H1 (cell line): ENCODE measurements around the gene MYBPHL. TPM values are rescaled to one million over a fixed set of nuclear protein-coding genes. Genes with fewer than 3 reads are reported as not detected.
A peak's percentile ranks its signal among the peaks of the same experiment; 100 is the strongest.

Experiments used
- CTCF ChIA-PET: fragments of 300-600 bp; sonication (Branson Sonifier 250); formaldehyde crosslinking; loops from one replicate; lab custom pipeline; 2021; ENCODE audit not compliant: partially characterized antibody; lab: Charles Lee
- POLR2A ChIA-PET: fragments of 300-600 bp; sonication (Branson Sonifier 250); formaldehyde crosslinking; loops from one replicate; lab custom pipeline; 2021; ENCODE audit warnings: inconsistent platforms; ENCODE audit not compliant: partially characterized antibody; lab: Charles Lee
- DNase-seq, 2 experiments: peaks; one replicate each; pipeline versions ENCODE4 v3.0.0 to v3.0.0-alpha.2; 2010 to 2022; ENCODE audit warnings: low spot score in 2 of 2, low read depth in 1 of 2, mixed read lengths in 1 of 2
- FAIRE-seq: peaks from 2 replicates; lab custom pipeline; 2011; peaks lifted over from hg19 to GRCh38; lab: Jason Lieb, UNC
- H2AFZ ChIP-seq: 2 replicates; pipeline ENCODE4 v1.8.1; 2012; ENCODE audit warnings: low read length, inconsistent platforms
- H2AK5ac ChIP-seq: 2 replicates; pipeline ENCODE4 v1.6.1; 2013; ENCODE audit warnings: low read depth, low read length
- H2BK120ac ChIP-seq: replicated peaks from 2 replicates; pipeline ENCODE3; 2013; ENCODE audit warnings: low read depth, low read length, inconsistent platforms
- H2BK12ac ChIP-seq: 2 replicates; pipeline ENCODE4 v1.6.1; 2013; ENCODE audit warnings: low read depth, low read length
- H2BK15ac ChIP-seq: 2 replicates; pipeline ENCODE4 v1.6.1; 2013; ENCODE audit warnings: low read length
- H2BK20ac ChIP-seq: 2 replicates; pipeline ENCODE4 v1.6.1; 2013; ENCODE audit warnings: low read length
- H2BK5ac ChIP-seq: 2 replicates; pipeline ENCODE4 v1.6.1; 2013; ENCODE audit warnings: low read depth, low read length
- H3K14ac ChIP-seq: 2 replicates; pipeline ENCODE4 v1.6.1; 2013; ENCODE audit warnings: inconsistent platforms; ENCODE audit not compliant: insufficient read length
- H3K18ac ChIP-seq: 2 replicates; pipeline ENCODE4 v1.6.1; 2013; ENCODE audit warnings: low read length; ENCODE audit errors: extremely low read depth
- H3K23ac ChIP-seq: 2 replicates; pipeline ENCODE4 v1.6.1; 2013; ENCODE audit warnings: inconsistent platforms; ENCODE audit not compliant: insufficient read length
- H3K23me2 ChIP-seq: 2 replicates; pipeline ENCODE4 v1.6.1; 2013; ENCODE audit warnings: low read depth, low read length
- H3K27ac ChIP-seq: 2 replicates; pipeline ENCODE4 v1.6.1; 2011; ENCODE audit warnings: low read depth, low read length, inconsistent platforms
- H3K27me3 ChIP-seq, 4 experiments: replicated peaks in 1 of 4; 1 replicate in 1 of 4; 2 replicates in 3 of 4; pipeline versions ENCODE4 v1.6.1 to v1.8.1; 2011 to 2013; ENCODE audit warnings: low read length in 3 of 4, mild to moderate bottlenecking in 3 of 4, inconsistent platforms in 2 of 4, mixed read lengths in 2 of 4, moderate library complexity in 1 of 4; ENCODE audit not compliant: control insufficient read depth in 3 of 4, insufficient read depth in 3 of 4; ENCODE audit errors: extremely low read depth in 1 of 4
- H3K36me3 ChIP-seq, 4 experiments: 2 replicates each; pipeline versions ENCODE4 v1.6.1 to v1.8.1; 2011 to 2013; ENCODE audit warnings: mild to moderate bottlenecking in 4 of 4, low read length in 3 of 4, moderate library complexity in 2 of 4, control low read depth in 1 of 4, inconsistent platforms in 1 of 4; ENCODE audit not compliant: insufficient read depth in 4 of 4, control insufficient read depth in 2 of 4
- H3K4ac ChIP-seq: replicated peaks from 2 replicates; pipeline ENCODE3; 2013; ENCODE audit warnings: low read length, low read depth, mixed read lengths, inconsistent platforms; ENCODE audit not compliant: insufficient read length
- H3K4me1 ChIP-seq, 4 experiments: replicated peaks in 1 of 4; 1 replicate in 1 of 4; 2 replicates in 3 of 4; pipeline versions ENCODE4 v1.6.1 to v1.8.1; 2011 to 2013; ENCODE audit warnings: low read length in 3 of 4, inconsistent platforms in 2 of 4, mixed read lengths in 1 of 4; ENCODE audit not compliant: insufficient read depth in 4 of 4, control insufficient read depth in 3 of 4
- H3K4me2 ChIP-seq, 2 experiments: 2 replicates each; pipeline versions ENCODE4 v1.6.1 to v1.8.1; 2011 to 2013; ENCODE audit warnings: low read depth in 2 of 2, low read length in 2 of 2, control low read depth in 1 of 2, inconsistent platforms in 1 of 2, mild to moderate bottlenecking in 1 of 2; ENCODE audit not compliant: insufficient read depth in 1 of 2
- H3K4me3 ChIP-seq, 4 experiments: fragments of 200-600, 300-600 bp in 1 of 4; sonication (generic), shearing (Covaris generic), sonication (Bioruptor Twin) in 1 of 4; 2 replicates each; pipeline versions ENCODE4 v1.5.1 to v1.8.1; 2011 to 2016; ENCODE audit warnings: low read length in 4 of 4, low read depth in 3 of 4, control low read depth in 2 of 4, inconsistent platforms in 2 of 4, mild to moderate bottlenecking in 2 of 4, mixed read lengths in 1 of 4, moderate library complexity in 1 of 4; ENCODE audit not compliant: insufficient read depth in 2 of 4; ENCODE audit errors: extremely low read depth in 1 of 4
- H3K56ac ChIP-seq: replicated peaks from 2 replicates; pipeline ENCODE3; 2013; ENCODE audit warnings: low read depth, mild to moderate bottlenecking, mixed read lengths, low read length, inconsistent platforms; ENCODE audit not compliant: insufficient read length
- H3K79me1 ChIP-seq: 2 replicates; pipeline ENCODE4 v1.6.1; 2013; ENCODE audit warnings: low read depth, low read length, control low read depth
- H3K79me2 ChIP-seq, 2 experiments: 2 replicates each; pipeline versions ENCODE4 v1.6.1 to v1.8.1; 2012 to 2013; ENCODE audit warnings: low read length in 2 of 2, mild to moderate bottlenecking in 2 of 2, inconsistent platforms in 1 of 2; ENCODE audit not compliant: insufficient read depth in 2 of 2, control insufficient read depth in 1 of 2
- H3K9ac ChIP-seq, 4 experiments: replicated peaks in 1 of 4; 1 replicate in 1 of 4; 2 replicates in 3 of 4; pipeline versions ENCODE4 v1.6.1 to v1.8.1; 2011 to 2013; ENCODE audit warnings: low read depth in 3 of 4, low read length in 3 of 4, control low read depth in 2 of 4, mild to moderate bottlenecking in 2 of 4, moderate library complexity in 2 of 4, inconsistent platforms in 1 of 4; ENCODE audit errors: extremely low read depth in 1 of 4
- H3K9me3 ChIP-seq, 2 experiments: 2 replicates each; pipeline versions ENCODE4 v1.6.1 to v1.8.1; 2012 to 2013; ENCODE audit warnings: mild to moderate bottlenecking in 2 of 2, moderate library complexity in 2 of 2, control low read depth in 1 of 2, inconsistent platforms in 1 of 2, low read depth in 1 of 2, low read length in 1 of 2, mixed read lengths in 1 of 2; ENCODE audit not compliant: insufficient read depth in 2 of 2
- H4K20me1 ChIP-seq, 2 experiments: replicated peaks in 1 of 2; 2 replicates each; pipeline versions ENCODE3 to v1.8.1; 2011 to 2013; ENCODE audit warnings: inconsistent platforms in 2 of 2, low read length in 2 of 2, mild to moderate bottlenecking in 1 of 2; ENCODE audit not compliant: insufficient read depth in 2 of 2, control insufficient read depth in 1 of 2
- H4K5ac ChIP-seq: 2 replicates; pipeline ENCODE4 v1.6.1; 2013; ENCODE audit warnings: low read length, low read depth, mixed read lengths, inconsistent platforms; ENCODE audit not compliant: insufficient read length
- H4K8ac ChIP-seq: 2 replicates; pipeline ENCODE4 v1.8.0; 2013; ENCODE audit warnings: mild to moderate bottlenecking, moderate library complexity, low read length, inconsistent platforms; ENCODE audit not compliant: insufficient read depth; ENCODE audit errors: extremely low read depth
- H4K91ac ChIP-seq: replicated peaks from 2 replicates; pipeline ENCODE3; 2013; ENCODE audit warnings: low read length, mixed read lengths, inconsistent platforms; ENCODE audit not compliant: insufficient read length
- KDM5A ChIP-seq: fragments of 200-600 bp; IDR thresholded peaks from 2 replicates; pipeline ENCODE4 v1.7.1; 2012; ENCODE audit warnings: mild to moderate bottlenecking, low read length, inconsistent platforms, mixed read lengths
- NANOG ChIP-seq: IDR thresholded peaks from 2 replicates; pipeline ENCODE4 v1.6.1; 2011; ENCODE audit warnings: low read length, low read depth, mild to moderate bottlenecking, inconsistent platforms; ENCODE audit not compliant: insufficient read depth, poor library complexity, severe bottlenecking
- PHF8 ChIP-seq: fragments of 200-600 bp; sonication (generic); conservative IDR thresholded peaks from 2 replicates; pipeline ENCODE4 v1.7.1; 2012; ENCODE audit warnings: low read depth, mild to moderate bottlenecking, inconsistent platforms, low read length, moderate library complexity
- POLR2AphosphoS5 ChIP-seq: IDR thresholded peaks from 2 replicates; pipeline ENCODE4 v1.6.1; 2011; ENCODE audit warnings: low read depth, low read length
- RNF2 ChIP-seq: fragments of 200-900, 300-1000 bp; sonication (generic); IDR thresholded peaks from 2 replicates; pipeline ENCODE4 v1.7.1; 2016; ENCODE audit warnings: borderline replicate concordance, low read depth, mild to moderate bottlenecking, antibody characterized with exemption, low read length; ENCODE audit not compliant: poor library complexity, severe bottlenecking; ENCODE audit errors: missing control alignments
- SIN3A ChIP-seq, 2 experiments: IDR thresholded peaks in 1 of 2; conservative IDR thresholded peaks in 1 of 2; 2 replicates each; pipeline ENCODE4 v1.6.1; 2011 to 2012; ENCODE audit warnings: low read length in 2 of 2, improper control_type of control experiment in 1 of 2, low read depth in 1 of 2, mild to moderate bottlenecking in 1 of 2
- SIRT6 ChIP-seq: IDR thresholded peaks from one replicate; pipeline ENCODE4 v1.7.1; 2012; ENCODE audit warnings: low read length, inconsistent platforms
- SP1 ChIP-seq: IDR thresholded peaks from 2 replicates; pipeline ENCODE4 v1.6.1; 2011; ENCODE audit warnings: low read depth, low read length
- TAF1 ChIP-seq: IDR thresholded peaks from 2 replicates; pipeline ENCODE4 v1.6.1; 2011; ENCODE audit warnings: mild to moderate bottlenecking, low read depth, low read length
- TCF12 ChIP-seq: IDR thresholded peaks from 2 replicates; pipeline ENCODE4 v1.6.1; 2011; ENCODE audit warnings: low read depth, mild to moderate bottlenecking, low read length
- WGBS, 2 experiments: shearing (Covaris generic) in 1 of 2; methylation state at CpG; one replicate each; pipeline versions ENCODE4 v1.1.6 to v1.1.7; 2013 to 2015; ENCODE audit warnings: low lambda C conversion rate in 2 of 2, mixed read lengths in 2 of 2, inconsistent platforms in 1 of 2, low coverage in 1 of 2, missing lambda C conversion rate in 1 of 2; ENCODE audit not compliant: insufficient replicate concordance in 2 of 2, insufficient coverage in 1 of 2, insufficient read length in 1 of 2; ENCODE audit errors: extremely low coverage in 1 of 2, missing lambda C conversion rate in 1 of 2; 5-methylcytosine and 5-hydroxymethylcytosine counted together
- polyA plus RNA-seq, 7 experiments: library from polyadenylated mRNA; depleted of rRNA in 3 of 7; stranded (reverse) in 5 of 7; unstranded in 2 of 7; fragments of >200 nt in 5 of 7; fragments of 200-250 nt in 2 of 7; gene quantifications; 1 replicate in 5 of 7; 2 replicates in 1 of 7; 4 replicates in 1 of 7; pipeline versions ENCODE4 v1.2.1 to v1.2.3, GENCODE V29; 2011 to 2013; ENCODE audit warnings: missing spikeins in 2 of 7, mixed read lengths in 2 of 7
- total RNA-seq: library from RNA; stranded (reverse); fragmentation: NEBNext Ultra II Directional; extraction: Animal tissue kit (Norgen Biotek cat#: 25700); gene quantifications from 2 replicates; pipeline ENCODE4 v1.2.1, GENCODE V29; 2021
- TF ChIP-seq, protein P1 (sequence below): IDR thresholded peaks from 2 replicates; pipeline ENCODE4 v1.6.1; 2011; ENCODE audit warnings: low read length, improper control_type of control experiment

Gene MYBPHL
- total and polyA plus RNA-seq, 2 of the 8 experiments (the other 6 are each of a cell fraction or from before 2014, with no cell fraction given) = 0.24 to 0.30 TPM

DNA sequence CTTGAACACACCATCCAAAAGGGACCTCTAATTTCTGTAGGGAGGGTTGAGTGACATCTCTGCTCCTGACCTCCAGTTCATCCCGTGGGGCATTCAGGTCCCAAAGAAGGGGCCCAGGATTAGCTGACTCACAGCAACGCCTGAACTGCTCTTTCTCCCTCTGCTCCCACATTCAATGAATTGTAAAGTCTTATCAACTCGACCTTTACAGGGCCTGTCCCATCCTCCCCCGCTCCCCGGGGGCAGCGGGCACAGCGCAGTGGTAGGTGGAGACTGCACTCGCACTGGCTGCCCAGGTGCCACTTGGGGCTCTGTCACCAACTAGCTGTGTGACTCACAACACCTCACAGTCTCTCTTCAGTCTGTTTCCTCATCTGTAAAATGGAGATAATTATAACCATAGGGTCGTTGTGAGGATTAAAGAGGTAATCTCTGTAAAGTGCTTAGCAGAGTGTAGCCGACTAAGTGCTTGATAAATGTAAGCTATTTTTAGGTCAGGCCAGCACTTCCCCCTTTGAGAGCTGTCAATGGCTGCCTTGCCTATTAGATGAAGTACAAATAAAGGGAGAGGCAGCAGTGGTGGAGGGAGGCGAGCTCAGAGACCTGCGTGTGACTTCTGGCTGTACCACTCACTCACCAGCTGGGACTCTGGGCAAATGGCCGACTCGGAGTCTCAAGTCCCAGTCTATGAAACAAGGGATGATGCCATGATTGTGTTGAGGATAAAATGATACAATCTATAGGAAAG lies 637 bp upstream of the MYBPHL start:
- Histone ChIP-seq H2AK5ac (no peak overlapping the region), H3K4me2 (no peak overlapping the region), H2AFZ (no peak overlapping the region), H2BK12ac (peak overlapping the region; percentile 14; the same call in 1 of the 2 replicates), H4K8ac (no peak overlapping the region), H4K91ac (no peak overlapping the region), H3K9me3 (no peaks in the 10 kb centered on the region), H3K4ac (no peak overlapping the region), H2BK15ac (no peak overlapping the region; the same call in 1 of the 2 replicates), H3K4me1 (peaks cover 0 to 9% (median 3%) of the 10 kb centered on the region in 4 experiments; a peak in 2 of 7 replicates), H3K56ac (no peak overlapping the region), H3K79me2 (no peaks in the 10 kb centered on the region), H3K79me1 (no peaks in the 10 kb centered on the region), H3K14ac (no peak overlapping the region), H3K23ac (no peak overlapping the region), H2BK5ac (no peak overlapping the region), H4K20me1 (no peaks in the 10 kb centered on the region), H3K27me3 (no peaks in the 10 kb centered on the region), H2BK20ac (no peak overlapping the region), H2BK120ac (no peak overlapping the region), H3K27ac (no peak overlapping the region), H3K23me2 (no peaks in the 10 kb centered on the region), H3K9ac (no peak overlapping the region), H3K18ac (no peak overlapping the region), H4K5ac (no peak overlapping the region), H3K36me3 (peaks cover 0 to 5% (median 0%) of the 10 kb centered on the region in 4 experiments; a peak in 2 of 8 replicates), H3K4me3 (no peak overlapping the region)
- WGBS, 2 experiments = 83% methylated on average over 14 of the region's 14 CpGs; no CpG with 5 or more reads in 1 of the 2 experiments
- CTCF ChIA-PET = interaction anchor here (0.9 to 5.6 kb wide), 9 partner anchors 9 to 194 kb away, joined by 3 to 45 read pairs (median 9); partner anchors contain the start of genes PSRC1 and SORT1
- FAIRE-seq (no peak), DNase-seq (no peak)
- POLR2A ChIA-PET = interaction anchor here (1.0 to 3.6 kb wide), 6 partner anchors 10 to 90 kb away, joined by 3 to 13 read pairs (median 4); partner anchors contain the start of genes PSRC1 and SORT1
- no peak for TF ChIP-seq POLR2AphosphoS5
- TF ChIP-seq NANOG = no peak
- TF ChIP-seq TAF1 = no peak
- TF ChIP-seq, protein P1, sequence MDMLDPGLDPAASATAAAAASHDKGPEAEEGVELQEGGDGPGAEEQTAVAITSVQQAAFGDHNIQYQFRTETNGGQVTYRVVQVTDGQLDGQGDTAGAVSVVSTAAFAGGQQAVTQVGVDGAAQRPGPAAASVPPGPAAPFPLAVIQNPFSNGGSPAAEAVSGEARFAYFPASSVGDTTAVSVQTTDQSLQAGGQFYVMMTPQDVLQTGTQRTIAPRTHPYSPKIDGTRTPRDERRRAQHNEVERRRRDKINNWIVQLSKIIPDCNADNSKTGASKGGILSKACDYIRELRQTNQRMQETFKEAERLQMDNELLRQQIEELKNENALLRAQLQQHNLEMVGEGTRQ = no peak
- no peak for TF ChIP-seq SIN3A (conservative IDR thresholded peaks at IDR 0.05 in 1 of 2, IDR thresholded peaks at IDR 0.05 in 1 of 2; ENCODE audit: low read depth in 1 of 2, low read length in 2 of 2)
- no peak for TF ChIP-seq PHF8
- no peak for TF ChIP-seq RNF2
- TF ChIP-seq KDM5A = no peak
- no peak for TF ChIP-seq TCF12
- no peak for TF ChIP-seq SP1
- TF ChIP-seq SIRT6 = no peak
